GM21576 (cell line): ENCODE results near the gene SAXO1.
"Not testable (repeated sequence)": the region's sequence is repeated elsewhere in the genome, so short reads cannot be mapped to it uniquely, and the experiment has no call there.

Experiments
- ATAC-seq: cut with Tn5 transposase; IDR thresholded peaks from one replicate; pipeline ENCODE4 v1.9.1; 2021; ENCODE audit warnings: mild to moderate bottlenecking, moderate library complexity; ENCODE audit not compliant: unreplicated experiment

The SAXO1 gene

DNA sequence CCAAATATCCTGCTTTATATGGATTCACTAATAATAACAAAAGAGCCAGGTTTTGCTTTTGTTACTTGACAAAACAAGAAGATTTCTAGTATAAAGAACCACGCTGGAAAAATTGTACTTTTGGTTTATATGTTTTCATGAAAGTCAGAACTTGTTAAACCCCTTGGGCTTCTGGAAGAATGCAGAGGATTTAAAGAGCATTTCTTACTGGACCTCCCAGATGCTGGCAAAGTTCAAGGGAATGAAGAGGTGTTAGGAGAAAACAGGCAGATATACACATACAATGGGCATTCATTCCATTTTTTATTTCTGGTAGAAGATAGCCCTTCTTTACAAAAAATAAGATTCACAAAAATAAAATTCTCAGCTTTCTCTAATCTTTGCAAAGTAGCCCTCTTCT is 61.1 kb downstream of the SAXO1 start:
- no peak for ATAC-seq

DNA sequence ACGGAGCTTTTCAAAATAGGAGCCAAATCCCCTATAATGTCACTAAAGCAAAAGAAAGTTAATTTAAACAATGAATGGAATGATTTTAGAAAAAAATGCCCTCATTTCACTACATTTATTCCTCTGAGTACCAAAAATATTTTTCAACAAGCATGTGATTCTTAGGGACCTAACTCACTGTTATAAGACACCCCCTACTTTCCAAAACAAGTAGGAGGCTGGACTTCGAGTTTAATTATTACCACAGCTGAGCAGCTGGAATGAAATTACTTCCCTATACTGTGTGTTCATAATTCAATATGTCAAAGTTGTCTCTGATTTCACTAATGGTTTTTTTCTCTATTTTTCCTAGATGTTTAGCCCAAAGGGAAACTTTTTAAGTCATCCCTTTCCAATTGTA is 61.6 kb downstream of the SAXO1 start:
- no peak for ATAC-seq

DNA sequence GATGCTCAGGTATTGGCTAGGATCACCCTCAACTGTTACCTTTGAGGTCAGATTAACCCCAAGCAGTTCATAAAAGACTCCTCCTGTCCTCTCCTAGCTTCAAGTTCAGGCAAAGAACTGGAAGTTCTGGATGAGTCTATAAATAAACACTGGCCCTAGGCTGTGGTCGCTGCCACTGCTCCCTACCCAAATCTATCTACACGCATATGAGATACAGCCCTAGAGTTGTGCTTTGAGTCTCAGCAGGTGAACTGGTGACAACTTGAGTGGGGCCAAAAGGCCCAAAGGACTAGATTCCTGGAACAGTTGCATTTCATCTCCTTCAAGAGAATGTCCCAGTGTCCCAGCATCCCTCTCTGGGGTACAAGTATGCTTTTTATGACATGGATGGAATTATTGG is 62.6 kb downstream of the SAXO1 start:
- ATAC-seq, result no peak

DNA sequence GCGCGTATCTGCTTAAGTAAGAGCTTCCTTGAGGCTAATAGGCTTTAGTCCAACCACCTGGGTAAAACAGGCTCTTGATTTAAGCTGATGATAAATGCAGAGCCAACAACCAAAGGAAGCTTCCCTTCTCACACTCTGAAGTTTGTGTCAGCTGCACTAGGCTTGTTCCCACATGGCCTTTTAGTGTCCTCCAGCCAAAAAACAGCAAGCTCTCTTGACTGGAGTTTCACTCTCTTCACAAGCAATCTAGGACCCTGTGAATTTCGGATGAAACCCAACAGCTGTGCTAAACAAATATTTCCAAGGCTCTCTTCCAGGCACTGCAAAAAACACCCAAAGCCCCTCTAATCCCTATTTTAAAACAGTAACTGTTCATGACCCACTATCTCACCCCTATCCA is 63.9 kb downstream of the SAXO1 start:
- no peak for ATAC-seq

DNA sequence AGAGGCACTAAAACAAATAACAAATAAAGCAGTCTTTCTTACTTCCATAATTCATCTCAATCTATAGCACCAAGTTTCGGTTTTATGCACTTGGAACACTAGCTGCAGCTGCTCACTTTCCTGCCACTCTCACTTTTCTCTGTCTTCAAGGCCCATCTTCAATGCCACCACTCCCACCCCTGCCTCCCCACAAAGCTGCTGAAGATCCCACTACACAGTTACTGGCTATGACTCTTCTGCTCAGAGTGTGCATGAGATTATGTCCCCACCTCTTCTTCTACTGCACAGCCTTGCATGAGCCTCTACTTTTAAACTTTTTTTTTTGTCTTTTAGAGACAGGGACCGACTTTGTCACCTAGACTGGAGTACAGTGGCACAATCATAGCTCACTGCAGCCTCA is 77.4 kb downstream of the SAXO1 start:
- ATAC-seq, result no peak

DNA sequence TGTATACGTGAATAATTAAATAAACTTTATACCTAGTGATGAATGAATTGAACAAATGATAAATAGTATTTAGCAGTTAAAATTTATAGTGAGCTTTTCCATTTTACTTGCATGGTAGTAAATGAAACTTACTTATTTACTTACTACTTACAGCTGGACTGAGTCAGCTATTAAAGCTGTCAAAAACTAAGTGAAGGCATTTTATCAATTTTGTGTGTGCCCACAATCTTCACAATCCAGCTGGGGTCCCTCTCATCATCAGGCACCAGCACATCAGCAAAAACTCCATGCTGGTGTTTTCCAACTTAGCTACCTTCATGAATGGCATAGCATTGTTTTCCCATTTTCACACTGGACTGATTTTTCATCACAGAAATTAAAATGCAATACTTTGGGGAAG is 81.1 kb downstream of the SAXO1 start:
- no peak for ATAC-seq

DNA sequence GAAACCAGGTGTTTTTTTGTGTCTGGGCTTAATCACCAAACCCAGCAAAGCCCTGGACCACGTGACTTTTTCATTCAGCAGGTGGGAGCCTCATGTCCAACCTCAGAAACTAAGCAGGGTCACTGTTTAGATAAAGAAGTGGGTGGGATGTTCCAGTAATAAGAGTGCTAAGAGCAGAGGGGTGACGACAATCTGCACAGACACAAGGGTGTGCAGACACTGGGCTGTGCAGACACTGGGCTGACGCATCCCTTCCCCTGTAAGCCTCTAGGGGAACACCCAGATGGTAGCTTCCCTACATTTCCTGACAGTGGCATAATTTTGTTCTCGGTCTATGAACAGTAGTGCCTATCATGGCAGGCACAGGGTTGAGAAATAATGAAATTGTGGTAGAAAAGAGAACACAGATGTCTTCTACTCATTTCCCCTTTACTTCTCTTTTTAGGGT is 85.1 kb downstream of the SAXO1 start:
- ATAC-seq, result no peak

DNA sequence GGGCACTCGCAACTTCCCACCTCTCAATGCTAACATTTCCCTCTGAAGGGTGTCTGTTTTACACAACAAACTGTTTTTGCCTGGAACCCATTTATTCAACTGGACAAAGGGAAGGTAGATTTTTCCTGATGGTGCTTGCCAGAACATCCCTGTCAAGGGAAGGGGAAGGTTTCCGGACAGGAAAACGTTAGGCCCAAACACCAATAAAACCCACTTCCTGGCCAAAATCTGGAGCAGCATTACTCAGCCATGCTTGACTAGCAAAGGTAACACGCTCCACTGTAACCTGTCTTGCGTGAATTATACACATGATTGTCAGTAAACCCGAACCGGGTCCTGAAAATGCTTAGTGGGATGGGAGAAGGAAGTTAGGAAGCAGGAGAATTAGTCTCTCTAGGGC is 90.2 kb downstream of the SAXO1 start:
- no peak for ATAC-seq

DNA sequence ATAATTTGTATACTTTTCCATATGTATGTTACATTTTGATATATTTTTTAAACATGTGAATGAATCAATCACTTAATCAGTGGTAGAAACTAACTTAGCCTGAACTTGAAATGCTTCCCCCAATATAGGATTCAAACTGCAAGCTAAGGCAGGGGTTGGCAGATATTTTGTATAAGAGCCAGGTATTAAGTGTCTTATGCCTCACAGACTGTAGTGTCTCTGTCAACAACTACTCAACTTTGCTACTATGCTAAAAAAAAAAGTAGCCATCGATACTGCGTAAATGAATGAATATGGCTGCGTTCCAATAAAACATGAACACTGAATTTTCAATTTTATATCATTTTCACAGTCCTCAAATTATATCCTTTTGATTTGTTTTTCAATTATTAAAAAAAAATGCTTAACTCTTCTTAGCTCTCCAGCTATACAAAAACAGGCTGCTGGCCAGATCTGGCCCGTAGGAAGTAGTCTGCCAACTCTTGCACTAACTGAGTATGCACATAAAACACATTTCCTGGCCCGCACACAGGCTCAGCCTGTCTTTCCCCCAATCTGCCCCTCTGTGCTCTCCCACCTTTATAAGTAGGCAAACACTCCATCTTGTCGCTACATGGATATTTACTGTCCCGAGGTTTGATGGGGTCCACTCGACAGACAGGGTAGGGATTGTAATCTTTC is 91.8 kb downstream of the SAXO1 start:
- no peak for ATAC-seq

DNA sequence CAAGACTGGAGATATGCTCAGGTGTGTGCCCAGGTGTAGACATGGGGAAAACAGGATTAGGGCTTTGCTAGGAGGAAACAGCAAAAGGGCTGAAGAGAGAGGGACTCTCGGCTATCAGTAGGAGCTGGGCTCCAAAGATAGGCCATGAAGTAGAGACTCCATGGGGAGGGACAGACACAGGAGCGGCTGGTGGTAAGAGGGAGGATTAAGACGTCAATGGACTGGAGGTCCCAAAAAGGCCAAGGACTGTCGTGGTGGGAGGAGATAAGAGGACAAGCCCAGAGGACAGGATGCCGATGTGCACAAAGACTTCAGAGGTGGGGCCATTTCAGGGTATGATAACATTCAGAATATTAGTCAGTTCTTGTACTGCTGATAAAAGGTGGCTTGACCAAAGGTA is 93.1 kb downstream of the SAXO1 start:
- ATAC-seq, result no peak

DNA sequence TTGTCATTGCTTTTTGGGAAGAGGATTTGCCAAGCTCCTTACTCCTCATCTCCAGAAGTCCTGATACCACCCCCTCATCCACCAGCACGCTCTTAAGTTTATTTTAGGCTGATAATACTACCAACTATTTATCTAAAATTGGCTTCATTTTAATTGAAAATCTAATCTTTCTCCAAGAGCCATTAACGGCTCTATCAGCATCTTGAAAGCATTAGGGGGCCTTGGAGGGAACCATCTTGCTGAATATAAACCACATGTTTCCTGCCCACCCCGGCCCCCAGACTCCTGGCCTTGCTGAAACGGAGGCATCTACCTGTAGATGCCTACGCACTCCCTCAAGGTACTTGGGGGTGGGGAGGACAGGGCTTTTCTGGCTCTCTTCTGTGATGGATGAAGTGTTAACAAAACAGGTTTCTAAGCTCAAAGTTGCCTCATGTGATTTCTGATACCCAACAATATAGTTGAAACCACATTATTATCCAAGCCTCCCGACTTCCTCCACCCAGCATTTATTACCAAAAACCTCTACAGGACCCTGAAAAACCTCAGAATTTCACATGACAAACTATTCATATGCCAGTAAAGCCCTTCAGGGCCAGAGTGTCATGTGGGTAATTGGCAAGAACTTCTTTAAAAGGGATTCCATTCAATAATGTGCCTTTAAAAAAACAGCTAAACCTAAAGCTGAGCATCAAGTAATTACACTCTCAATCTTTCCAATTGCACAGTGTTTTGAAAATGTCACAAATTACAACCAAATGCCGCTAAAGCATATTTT is 96.7 kb downstream of the SAXO1 start:
- ATAC-seq, result no peak

DNA sequence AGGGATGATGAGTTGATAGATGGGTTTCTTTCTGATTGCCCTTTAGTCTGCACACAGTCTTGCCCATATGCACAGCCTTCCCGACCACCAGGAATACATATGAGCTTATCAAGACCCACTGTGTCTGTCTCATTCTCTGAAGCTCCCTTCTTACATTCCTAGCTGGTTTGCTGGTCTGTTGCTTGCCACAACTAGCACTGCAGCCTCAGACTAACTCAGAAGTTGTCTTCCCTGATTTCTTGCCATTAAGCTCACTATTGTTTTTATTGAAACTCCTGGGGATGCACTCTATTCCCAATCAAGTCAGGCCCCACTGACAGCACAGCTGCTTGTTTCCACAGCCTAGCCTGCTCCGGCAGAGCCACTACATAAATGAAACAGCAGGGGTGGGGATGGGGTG is 97.5 kb downstream of the SAXO1 start:
- ATAC-seq, result no peak

DNA sequence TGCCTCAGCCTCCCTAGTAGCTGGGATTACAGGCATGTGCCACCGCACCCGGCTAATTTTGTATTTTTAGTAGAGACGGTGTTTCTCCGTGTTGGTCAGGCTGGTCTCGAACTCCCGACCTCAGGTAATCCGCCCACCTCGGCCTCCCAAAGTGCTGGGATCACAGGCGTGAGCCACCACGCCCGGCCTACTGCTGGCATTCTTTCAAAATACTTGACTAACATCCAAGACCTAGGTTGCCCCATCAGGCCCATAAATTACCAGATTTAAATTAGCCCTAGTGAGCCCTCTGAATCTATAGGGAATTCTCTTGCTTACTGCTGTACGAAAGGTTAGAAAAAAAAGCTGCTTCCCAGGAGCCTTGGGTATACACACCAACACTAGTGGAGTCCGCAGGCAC is 102.4 kb downstream of the SAXO1 start:
- ATAC-seq, result not testable (repeated sequence)

DNA sequence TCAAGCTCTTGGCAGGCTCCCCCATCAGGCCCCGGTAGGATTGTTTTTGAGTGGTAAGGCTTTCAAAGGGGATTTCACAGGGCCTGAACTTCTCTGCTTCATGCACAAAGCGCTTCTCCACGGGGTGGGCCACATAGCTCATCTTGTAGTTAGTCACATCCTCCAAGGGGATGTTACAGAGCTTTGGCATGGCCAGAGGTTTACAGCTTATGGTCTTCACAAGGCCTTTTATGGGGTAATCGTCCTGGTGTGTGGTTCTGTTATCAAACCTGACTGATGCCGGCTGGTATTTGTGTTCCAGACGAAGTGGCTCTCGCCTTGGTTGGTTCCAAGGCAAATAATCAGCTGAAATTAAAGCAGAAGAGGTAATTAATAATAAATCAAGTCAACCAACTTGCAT is 104.3 kb downstream of the SAXO1 start:
- ATAC-seq, result no peak

DNA sequence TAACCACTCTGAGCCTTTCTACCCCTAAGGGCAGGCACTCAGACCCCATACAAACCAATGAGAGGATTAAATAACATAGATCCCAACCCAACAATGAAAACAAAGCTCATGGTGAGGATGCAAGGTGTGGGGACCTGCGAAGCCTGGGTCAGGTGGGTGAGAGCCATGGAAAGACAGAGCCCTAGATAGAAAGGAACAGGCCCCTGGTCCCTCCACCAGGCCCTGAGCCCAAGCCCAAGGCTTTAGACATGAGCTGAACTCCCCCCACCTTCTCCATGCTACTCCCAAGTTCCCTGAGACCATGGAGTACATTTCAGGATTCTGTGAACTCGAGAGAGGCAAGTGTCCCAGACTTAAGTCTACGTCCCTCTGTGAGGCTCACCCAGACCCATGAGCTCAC is 106.5 kb downstream of the SAXO1 start:
- no peak for ATAC-seq

DNA sequence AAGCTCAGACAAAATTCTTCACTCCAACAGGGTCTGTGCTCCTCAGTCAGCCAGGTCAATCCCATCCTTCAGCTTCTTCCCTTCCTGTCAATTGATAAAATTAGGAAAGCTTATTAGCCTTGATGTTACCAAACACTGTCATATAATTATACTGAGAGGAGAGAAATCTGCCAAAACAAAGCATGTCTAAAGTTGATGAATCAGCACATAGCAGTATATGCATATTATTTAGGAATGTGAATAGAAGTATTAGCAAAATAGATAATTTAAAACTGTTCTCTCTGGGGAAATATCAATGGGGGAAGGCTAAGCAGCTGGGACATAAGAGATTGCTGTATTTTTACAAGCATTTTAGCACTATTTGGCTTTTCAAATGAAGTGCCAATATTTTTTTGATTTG is 107.1 kb downstream of the SAXO1 start:
- no peak for ATAC-seq

DNA sequence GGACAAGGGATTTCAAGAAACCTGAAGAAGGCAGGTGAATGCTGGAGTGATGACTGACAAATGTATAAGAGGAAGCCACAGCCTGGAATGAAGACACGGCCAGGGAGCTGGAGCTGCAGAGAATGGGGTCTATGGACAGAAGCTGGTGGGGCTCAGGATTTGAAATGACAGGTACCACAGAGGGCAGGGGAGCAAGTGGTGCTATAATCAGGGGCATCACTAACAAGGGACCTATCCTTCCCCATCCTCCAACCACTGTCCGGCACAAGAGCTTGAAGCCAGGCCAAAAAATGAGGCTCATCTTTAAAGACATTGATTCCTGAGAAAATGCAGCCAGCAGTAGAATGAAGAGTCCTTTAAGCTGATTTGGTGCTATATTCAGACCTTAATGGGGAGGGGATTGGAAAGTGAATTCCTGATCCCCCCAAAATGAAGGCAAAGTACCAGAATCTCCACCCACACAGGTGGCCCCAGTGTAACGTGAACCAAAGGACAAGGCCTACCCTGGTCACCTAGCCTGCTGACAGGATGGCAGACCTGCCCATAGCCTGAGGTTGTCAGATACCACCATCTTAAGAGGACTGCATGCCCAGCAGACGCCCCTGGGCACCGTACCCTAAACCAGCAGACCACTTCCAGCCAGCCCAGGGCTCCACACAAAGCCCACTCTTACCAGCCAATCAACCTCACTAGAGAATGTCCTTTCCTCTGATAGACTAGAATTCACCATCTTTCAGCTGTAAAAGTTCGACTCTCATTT is 109.2 kb downstream of the SAXO1 start:
- no peak for ATAC-seq

DNA sequence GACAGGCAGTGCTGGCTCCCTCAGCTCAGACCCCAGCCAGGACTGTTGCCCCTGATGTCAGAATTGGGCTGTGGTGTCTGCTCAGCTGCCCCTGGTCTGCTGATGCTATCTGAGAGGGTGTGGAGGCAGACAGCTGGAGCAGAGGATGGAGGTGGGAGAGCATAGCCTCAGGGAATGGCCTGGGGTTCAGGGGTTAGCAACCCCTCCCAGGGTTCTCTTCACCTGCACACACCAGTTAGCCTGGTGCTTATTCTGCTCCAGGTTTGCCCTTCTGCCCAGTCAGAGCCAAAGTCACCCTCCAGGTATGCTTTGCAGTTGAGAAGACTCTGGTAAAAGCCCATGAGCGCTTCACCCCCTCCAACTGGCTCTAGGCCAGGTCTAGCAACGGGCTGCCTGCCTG is 109.8 kb downstream of the SAXO1 start:
- no peak for ATAC-seq

DNA sequence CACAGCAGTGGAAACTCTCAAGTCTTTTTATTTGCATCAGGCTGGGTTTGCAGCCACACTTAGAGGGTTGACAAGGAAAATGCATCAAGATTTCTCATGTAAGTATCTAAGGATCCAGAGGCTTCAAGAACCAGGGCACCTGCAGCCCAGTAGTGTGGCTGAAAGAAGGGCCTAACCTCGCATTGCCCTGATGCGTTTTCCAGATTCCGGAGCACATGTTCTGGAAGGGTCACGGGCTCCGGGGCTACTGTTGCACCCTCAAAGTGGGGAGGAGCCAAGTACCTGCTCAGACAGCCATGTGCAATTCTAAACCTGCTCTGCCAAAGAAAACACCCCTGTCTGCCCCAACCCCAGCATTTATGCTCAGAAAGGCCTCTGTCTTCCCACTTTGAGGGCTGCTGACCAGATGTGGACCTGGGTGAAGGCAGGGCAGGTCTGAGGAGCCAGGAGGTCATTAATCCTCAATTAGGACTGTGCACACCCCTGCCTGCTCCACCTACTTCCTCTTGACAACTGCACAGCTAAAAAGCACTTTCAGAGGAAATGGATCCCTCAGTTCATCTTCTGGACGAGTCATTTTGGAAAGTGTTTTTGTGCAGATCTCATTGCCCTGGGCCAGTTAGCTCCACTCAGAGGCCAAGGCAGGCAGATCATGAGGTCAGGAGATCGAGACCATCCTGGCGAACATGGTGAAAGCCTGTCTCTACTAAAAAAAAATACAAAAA is 110.7 kb downstream of the SAXO1 start:
- ATAC-seq, result no peak

DNA sequence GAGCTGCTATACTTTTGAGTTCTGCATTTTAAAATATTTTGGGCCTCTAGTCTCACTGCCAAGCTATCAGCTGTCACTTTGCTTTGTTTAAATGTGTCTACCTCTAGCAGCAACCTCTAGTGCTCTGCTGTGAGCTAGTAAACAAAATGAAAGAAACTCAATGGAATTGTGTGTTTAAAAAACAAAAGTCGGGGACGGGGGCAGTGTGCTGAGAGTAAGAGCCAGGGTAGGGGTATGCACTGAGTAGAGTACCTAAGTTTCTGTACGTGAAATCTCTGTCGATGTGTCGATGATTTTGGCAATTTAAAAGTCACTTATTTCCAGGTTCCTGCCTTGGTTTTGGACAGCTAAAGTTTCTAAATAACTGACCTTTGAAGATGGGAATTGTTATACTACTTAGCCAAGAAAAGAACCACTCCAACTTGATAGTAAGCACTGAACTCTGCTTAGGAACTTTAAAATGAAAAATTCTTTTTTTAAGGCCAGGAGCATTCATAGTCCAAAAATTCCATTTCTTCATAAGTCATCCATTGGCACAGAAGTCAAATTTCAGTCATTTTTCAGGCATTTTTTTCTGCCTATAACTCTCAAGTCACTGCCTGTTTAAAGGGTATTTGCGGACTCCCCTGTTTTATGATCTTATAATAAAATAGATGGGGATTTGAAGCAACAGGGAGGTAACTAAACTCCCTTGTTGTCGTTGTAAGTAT is 111.5 kb downstream of the SAXO1 start:
- no peak for ATAC-seq
